GM18907 (cell line): ENCODE results near the gene RPL35.

Experiments used
- ATAC-seq: cut with Tn5 transposase; IDR thresholded peaks from one replicate; pipeline ENCODE4 v1.9.1; 2021; ENCODE audit warnings: mild to moderate bottlenecking, moderate library complexity; ENCODE audit not compliant: unreplicated experiment

Gene RPL35

DNA sequence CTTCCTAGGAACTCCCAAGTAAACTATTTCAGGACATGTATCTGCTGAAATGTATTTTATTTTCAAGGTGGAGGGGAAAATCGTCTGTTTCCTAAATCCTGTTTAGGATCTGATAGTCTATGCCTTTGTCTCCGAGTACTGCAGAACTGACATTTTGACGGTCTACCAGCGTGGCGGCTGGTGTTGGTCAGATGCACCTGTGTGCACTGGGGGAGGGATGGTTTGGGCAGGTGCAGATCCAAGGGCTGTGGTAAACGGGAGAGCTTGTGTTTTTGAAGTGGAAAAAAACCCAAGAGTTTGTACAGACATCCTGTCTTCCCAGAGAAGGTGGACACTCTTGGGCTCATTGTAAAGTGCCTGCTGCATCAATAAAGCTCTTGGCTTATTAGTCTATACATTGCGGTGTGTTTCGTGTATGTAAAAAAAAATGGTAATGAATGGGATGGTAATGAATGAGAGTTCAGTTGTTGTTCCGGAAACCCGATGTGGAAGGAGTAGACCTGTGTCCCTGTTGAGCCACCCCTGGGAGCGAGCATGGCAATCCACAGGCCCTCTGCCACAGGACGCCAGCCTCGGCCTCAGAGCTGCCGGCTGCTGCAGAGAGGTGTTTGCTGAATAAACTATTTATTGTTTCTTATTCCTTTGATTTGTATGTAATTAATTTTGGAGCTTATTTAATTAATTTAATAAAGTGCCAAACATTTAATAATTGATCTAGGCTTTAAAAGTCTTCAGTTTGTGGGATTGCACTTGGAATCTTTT lies 15.4 kb upstream of the RPL35 start:
- no peak for ATAC-seq

DNA sequence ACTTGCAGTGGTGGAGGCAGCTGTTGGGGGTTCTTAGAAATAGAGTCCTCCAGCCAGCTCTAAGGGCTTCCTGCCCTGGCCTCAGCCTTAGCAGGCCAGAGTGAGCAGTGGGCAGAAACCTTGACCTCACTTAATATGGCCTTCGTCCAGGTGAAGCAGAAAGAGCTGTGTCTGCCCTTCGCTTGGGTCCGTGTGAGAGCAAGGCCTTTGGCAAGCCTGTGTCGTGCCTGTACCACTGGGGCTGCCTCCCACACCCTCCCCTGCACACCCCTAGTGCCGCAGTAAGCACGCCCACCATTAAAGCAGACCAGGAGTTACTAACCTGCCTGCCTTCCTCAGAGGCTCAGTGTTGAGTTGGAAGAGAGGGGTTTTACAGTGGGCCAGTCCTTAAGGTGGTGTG lies 13.7 kb upstream of the RPL35 start:
- no peak for ATAC-seq

DNA sequence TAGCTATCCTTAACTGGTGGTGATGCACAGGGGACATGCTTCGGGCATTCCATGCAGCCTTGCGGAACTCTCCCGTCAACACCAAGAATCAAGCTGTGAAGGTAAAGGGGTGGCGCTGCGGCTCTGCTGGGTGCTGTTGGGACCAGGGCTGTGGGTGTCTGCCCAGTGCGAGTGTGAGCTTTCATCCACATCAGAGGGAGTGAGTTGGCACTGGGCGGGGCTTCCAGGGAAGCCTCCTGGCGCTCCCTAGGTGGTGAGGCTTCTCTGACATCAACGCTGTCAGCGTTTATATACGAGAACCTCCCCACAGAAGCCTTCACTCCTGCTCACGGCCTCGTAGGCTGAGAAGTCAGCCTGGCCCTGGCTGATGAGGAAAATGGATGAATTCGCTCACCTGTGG lies 11.9 kb upstream of the RPL35 start:
- ATAC-seq: no peak

DNA sequence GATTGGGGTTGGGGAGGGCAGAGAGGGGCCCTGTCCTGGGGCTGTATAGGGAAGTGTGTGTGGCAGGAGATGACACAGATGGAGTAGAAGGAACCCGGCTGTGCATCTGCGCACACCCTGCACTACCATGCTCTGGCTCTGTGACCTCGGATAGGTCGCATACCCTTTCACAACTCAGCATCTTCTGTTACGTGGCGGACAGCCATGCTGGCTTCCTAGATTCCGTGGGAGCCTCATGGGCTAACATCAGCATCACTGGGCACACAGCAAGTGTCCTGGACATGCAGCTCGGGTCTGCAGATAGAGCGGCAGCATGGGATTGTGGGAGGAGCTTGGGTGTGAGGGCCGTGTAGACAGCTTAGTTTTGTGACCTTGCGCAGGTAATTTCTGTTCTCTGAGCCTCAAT lies 9.4 kb upstream of the RPL35 start:
- no peak for ATAC-seq

DNA sequence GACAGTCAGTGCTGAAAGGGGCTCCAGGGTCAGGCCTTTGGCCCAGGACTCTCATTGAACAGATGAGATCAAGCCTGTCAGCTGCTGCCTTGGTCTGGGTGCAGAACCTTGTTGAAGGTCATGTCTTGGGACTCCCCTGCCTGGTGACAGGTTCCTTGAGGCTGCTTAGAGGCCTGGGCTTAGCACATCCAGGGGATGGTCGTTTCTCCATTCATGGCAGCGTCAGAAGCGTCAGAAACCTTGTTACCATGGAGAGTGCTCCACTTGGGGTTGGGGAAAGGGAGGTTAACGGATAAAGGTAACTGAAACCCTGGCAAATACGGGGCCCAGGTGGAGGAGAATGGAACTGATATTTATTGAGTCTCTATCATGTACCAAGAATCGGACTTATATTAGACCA lies 9.0 kb upstream of the RPL35 start:
- no peak for ATAC-seq

DNA sequence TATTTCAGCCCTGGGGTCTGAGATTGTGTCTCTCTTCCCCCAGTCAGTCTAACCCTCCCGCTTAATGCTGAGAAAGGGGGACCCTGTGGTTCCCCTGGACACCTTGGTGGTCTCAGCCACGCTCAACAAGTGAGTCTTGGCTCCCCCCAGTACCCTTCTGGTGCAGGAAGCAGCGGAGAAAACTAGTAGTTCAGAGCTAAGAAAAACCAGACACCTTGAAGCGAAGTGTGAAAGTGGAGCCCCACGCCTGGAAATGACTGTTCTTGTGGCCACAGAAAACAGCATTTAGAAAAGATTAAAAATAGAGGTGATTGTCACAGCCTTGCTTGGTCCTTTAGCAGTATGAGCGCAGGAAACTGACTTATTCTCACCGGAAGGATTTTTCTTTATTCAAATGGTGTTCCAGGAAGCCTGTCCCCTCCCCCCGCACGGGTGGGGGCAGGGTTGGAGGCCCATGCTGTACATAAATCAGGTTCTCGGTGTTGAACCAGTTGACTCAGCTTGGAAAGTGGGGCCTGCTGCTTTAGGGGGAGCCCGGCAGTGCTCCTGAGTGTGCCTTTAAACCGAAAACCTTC lies 8.3 kb upstream of the RPL35 start:
- peak; percentile 47 for ATAC-seq

DNA sequence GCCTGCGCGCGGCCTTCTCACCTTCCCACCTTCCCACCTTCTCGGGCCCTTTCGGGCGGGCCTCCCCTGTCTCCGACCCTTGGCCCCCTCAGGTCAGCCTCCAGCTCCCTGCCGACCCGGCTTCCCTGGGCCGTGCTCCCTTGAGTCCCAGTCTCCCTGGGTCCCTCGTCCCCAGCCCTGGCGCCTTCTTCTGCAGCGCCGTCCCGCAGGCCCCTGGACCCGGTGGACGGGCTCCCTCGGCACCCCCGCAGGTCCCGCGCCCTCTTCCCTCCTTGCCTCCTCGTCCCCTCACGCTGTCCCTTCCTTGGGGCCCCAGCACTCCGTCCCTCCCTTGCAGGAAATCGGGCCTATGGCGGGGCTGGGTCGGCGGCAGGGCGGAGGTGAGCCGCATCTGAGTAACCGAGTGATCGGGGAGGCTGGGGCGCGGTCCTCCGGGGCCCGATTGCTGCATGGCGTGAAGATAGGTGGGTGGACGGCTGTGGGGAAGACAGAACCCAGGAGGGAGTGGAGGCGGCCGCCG lies 7.8 kb upstream of the RPL35 start:
- ATAC-seq: peak; percentile 10

DNA sequence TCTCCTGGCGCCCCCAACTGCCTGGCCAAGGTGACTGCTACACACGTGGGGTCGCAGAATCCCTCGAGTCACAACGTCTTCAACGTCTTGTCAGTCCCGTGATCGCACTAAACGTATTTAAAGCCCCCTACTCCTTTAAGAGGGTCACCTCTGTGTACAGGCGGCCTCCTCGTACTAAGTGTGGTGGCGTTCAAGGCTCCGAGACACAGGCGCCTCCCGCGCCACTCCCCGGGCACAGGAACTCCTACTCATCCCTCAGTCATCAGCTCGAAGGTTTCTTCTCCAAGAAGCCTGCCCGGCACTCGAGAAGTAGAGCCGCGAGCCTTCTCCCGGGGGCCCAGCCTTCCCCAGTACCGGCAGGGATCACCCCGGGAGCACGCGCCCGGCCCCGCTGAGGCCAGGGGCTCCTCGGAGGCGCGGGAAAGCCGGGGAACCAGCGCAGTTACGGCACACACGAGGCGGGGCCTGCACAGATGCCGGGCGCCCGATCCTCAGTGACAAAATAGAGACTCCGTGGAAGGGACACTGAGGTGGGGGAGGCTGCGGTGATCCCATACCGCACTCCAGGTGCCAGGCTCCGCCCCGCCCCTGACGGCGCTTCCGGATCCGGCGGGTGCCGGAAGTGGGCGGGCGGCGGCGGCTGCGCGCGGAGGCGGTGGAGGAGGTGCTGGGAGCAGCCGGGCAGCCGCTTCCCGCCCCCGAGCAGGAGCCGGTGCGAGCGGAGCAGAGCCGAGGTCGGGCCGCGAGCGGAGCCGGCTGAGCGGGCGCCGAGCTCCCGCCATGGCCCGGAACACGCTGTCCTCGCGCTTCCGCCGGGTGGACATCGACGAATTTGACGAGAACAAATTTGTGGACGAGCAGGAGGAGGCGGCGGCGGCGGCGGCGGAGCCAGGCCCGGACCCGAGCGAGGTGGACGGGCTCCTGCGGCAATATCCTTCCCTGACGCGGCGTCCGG lies 7.0 kb upstream of the RPL35 start:
- peak; percentile 66 for ATAC-seq

DNA sequence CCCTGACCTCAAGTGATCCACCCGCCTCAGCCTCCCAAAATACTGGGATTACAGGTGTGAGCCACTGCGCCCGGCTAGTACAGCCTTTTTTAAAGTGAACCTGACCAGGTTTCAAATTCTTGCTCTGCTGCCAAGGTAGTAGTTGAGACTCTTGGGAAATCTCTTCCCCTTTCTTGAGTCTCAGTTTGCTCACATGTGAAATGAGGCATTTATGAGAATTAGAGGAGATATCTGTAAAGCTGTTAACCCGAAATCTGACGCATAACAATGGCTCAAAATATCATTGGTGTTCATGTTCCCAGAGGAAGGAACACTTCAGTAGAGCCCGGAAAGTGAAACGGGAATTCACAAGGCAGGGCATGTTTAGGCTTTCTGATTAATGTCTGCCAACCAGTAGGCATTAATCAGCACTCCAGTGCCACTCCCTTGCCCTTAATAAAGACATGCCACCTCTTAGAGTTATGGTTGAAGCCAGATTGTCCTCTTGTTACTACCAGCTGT lies 1.7 kb upstream of the RPL35 start:
- no peak for ATAC-seq

DNA sequence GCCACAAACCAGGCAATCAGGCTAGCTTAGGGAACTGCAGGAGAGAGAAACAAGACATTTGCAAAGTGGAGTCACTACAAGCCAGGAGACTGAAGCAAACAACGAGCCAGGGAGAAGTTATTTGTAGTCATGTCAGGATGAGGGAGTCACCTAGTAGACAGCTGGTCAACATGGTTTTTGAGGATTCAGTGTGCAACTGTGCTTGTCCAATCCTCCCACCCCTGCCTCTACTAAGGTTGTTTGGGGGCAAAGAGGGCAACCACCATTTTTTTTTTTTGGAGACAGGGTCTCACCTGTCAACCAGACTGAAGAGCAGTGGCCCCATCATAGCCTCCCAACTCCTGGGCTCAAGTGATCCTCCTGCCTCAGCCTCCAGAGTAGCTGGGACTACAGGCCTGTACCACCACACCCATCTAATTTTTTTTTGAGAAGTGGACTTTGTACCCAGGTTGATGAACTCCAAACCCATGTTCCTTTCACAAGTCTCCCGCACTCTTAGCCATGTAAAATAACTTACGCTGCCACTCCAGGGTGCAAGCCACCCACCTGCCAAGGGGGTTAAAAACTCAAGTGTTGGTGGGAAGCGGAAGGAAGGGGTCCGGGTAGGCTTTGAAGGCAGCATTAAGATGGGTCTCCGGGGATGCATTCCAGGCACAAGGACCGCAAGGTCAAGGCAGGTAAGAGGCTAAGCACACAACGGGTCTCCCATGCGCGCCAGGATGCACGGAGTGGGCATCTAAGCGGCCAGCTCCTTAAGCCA lies 995 bp downstream of the RPL35 start:
- ATAC-seq: no peak

DNA sequence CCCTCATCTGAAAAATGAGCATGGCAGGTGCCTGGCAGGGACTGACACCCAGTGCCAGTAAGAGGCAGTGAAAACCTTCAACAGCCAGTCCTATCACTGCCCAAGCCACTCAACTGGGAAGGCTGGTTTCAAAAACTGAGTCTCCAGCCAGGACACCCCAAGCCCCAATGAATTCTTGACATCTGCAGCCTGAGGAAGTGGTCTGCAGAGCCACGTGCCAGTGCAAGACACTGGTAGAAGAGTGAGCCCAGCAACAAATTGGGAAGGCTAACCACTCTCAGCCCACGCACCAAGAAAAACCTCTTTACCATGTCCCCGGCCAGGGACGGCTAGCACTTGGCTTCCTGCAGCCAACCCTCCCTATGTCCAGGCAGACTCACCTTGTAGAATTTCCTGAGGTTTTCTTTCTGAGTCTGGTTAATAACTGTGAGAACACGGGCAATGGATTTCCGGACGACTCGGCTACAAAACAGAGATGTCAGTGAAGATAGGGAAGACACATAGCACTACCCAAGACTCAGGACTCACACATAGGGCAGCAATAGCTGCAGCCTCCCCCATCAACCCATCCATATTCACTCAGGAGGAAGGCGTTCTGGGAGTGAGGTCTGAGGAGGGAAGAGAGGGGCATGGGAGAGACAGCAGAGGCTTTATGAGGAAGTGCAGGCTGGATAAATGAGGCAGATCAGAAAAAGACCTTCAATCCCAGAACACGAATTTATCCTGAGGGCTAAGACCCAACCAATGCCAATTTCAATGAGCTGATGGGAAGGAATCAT lies 1.8 kb downstream of the RPL35 start:
- no peak for ATAC-seq

DNA sequence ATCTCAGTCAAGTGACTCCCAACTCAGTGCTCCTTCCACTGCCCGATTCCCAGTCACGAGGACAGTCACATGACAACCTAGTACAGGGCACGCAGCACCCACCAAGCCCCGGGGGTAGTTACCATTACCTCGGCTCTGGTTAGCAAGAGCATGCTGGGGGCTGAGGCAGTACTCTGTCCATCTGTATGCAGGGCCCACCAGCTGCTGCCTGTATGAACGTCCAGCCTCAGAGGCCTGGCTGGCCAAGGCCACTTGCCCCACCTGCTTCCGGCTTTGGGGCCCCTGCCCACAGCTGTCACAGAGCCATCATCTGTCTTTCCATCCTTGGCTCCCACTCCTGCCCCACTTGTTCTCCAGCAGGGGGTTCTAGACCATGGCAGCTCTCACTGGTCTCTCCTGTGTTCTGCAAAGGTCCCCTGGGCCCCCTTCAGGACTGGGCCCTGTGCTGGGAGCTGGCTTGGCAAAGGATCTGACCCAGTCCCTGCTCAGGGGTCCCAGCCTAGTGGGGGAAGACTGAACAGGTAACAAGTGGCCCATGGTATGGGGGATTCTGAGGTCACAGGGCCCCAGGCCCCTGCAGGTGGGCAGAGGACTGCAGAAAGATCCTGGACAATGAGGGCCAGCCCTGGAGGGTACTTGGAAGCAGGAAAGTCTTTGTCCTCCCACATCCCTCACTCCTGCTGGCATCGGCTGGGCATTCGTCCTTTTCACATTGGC lies 3.3 kb downstream of the RPL35 start:
- no peak for ATAC-seq

DNA sequence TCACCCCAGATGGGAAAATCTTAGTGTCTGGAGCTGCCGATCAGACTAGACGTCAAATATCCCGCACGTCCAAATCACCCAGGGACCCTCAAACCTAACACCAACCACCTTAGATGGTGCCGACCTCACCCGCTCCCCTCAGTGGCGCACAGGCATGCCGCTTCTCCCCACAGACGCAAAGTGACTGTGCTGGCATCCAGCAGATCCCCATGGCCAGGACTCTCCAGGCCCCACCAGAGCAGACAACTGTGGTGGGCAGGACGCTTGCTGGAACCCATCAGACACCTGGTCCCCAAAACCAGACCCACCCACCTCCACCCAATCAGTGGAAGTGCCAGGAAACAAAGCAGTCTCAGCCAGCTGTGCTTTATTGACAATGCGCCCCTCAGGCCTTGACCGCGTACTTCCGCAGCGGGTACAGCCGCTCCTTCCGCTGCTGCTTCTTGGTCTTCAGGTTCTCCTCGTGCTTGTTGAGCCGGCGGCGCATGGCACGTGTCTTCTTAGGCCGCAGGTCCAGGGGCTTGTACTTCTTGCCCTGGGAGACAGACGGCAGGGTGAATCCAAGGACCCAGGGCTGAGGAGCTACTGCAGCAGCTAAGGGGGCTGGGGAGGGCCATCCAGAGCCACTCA lies 4.1 kb downstream of the RPL35 start:
- ATAC-seq: no peak

DNA sequence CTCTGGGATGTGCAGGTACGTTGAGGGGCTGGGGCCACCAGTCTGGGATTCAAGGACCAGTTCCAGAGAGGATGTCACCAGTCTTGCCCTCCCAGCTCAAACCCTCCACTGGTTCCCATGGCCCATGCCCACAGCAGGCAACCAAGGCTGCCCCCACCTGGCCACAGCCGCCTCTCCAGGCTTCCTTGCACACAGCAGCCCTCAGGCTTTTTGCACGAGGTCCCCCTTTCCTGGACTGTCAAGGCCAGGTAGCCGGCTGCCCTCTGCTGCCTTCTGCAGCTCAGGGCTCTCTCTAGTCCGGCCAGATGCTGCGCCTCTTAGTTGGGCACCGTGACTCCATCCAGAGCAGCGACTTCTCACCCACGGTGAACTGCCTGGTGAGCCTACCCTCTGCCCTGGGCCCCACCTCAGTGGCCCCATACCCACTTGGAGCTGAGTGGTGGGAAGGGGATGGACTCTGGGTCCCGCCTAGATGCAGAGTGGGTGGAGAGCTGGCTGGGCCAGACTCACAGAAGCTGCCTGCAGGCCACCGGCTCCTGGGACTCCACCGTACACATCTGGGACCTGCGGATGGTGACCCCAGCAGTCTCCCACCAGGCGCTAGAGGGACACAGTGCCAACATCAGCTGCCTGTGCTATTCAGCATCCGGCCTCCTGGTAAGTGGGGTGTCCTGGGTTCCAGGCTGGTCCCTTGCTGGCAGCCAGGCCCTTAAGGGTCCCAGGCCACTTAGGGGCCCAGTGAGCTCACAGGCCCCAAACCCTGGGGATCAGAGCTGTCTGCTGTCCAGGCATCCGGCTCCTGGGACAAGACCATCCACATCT lies 5.6 kb downstream of the RPL35 start:
- no peak for ATAC-seq

DNA sequence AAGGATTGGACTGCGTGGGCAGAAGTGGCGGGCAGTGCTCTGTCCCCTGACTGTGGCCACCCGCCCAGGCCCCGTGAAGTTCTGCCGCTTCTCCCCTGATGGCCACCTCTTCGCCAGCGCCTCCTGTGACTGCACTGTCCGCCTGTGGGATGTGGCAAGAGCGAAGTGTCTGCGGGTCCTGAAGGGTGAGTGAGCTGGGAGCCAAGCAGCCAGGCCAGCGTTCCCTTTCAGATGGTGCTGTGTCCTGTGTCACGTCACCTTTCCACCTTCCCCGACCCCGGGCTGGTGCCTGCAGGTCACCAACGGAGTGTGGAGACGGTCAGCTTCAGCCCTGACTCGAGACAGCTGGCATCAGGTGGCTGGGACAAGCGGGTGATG lies 6.2 kb downstream of the RPL35 start:
- ATAC-seq: no peak

DNA sequence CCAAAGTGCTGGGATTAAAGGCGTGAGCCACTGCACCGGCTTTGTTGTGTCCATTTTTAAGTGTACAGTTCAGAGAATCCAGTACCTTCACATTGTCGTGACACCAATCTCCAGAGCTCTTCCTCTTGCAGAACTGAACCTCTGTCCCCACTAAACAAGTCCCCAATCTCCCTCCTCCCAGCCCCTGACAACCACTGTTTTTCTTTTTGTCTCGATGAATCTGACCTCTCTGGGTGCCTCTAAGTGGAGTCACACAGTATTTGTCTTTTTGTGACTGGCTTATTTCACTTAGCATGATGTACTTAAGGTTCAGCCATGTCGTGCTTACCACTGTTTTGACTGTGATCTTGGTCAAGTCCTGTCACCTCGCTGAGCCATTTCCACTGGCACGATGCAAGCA lies 6.9 kb downstream of the RPL35 start:
- no peak for ATAC-seq

DNA sequence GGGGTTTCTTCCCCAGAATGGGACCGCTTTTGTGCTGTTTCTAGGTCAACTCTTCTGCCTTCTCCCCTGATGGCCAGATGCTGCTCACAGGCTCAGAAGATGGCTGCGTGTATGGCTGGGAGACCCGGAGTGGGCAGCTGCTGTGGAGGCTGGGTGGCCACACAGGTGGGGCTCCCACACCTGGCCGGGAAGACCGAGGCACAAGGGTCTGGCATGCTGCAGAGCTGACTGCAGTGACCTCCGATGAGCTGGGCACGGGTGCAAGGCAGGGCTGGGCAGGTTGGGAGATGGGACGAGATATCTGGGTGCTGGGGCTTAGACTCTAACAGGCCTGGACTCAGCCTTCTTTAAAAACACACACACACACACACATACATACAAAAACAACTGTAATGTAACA lies 7.6 kb downstream of the RPL35 start:
- ATAC-seq: no peak

DNA sequence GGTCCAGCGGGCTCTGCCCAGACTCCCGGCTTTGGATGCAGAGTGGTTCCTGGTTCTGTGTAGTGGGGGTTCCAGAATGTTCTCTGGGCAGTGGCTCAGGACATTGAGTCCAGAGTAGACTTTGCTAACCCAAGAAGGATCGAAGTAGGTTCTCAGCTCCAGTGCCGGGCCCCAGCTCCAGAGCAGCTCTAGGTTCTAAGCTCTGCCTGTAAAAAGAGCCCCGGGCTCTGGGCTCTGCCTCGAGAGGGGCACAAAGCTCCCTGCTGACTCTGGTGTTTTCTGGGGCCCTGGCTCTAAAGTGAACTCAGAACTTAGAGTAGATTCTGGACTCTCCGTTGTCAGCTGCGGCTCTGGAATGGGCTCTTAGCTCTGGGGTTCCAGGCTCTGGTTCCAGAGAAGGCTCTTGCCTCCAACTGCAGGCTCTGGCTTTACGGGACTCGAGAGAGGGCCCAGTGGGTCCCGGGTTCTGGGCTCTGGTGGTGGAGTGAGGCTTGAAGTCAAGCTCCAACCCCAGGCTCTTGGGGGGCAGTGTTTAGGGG lies 8.1 kb downstream of the RPL35 start:
- no peak for ATAC-seq
